Measurements from ENCODE around the gene CDH4. TPM values are rescaled to one million over a fixed set of nuclear protein-coding genes. Genes with fewer than 3 reads are reported as not detected.
"Not testable (repeated sequence)": the region's sequence is repeated elsewhere in the genome, so short reads cannot be mapped to it uniquely, and the experiment has no call there.

Gene CDH4
- total RNA-seq, 1 donor from 2014 or later = 0.99 TPM

DNA sequence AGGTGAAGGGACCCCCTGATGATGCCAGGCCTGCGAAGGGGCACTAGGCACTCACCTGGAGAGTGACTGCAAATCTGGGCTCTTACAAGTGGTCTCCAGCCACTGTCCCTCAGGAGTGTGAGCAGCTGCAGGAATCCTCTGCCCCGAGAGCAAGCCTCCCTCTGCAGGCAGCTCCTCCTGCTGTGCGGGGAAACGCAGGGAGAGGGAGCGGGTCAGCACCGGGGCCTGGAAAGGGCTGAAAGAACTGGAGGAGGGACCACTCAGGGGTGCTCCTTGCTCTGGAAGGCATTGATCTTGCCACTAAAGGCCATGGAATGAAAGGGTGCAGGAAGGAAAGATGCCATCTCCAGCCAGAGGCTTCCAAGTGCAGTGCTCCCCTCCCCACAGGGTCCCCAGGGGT lies 168.0 kb downstream of the CDH4 start:
- no peaks in the 10 kb centered on the region for H3K4me1 Mint-ChIP-seq (ENCODE audit: low read depth)
- no peaks in the 10 kb centered on the region for H3K27me3 Mint-ChIP-seq (ENCODE audit: low read depth)
- H3K9me3 Mint-ChIP-seq (ENCODE audit: low read depth) = peaks cover 4% of the 10 kb centered on the region
- no peak for TF ChIP-seq CTCF (IDR thresholded peaks at IDR 0.05)
- no peaks in the 10 kb centered on the region for H3K36me3 Mint-ChIP-seq (ENCODE audit: low read depth)
- H3K27ac Mint-ChIP-seq (ENCODE audit: unreplicated experiment) = no peak overlapping the region
- no peak for DNase-seq (ENCODE audit: low spot score)
- no peak overlapping the region for H3K4me3 Mint-ChIP-seq (ENCODE audit: unreplicated experiment)

DNA sequence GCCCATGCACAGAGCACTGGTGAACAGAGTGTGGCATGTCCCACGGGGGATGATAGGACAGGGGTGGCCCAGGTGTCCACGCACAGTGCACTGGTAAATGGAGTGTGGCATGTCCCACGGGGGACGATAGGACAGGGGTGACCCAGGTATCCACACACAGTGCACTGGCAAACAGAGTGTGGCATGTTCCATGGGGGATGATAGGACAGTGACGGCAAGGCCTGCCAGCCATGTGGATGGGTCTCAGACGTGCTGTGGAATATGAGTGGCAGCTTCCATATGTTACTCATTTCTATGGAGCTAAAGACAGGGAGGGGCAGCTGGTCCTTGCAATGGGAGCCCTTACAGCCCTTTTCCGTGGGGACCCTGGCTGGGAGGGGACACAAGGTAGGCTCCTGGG lies 168.7 kb downstream of the CDH4 start:
- Mint-ChIP-seq H3K9me3 (ENCODE audit: low read depth) (peaks cover 4% of the 10 kb centered on the region), H3K27ac (ENCODE audit: unreplicated experiment) (no peak overlapping the region), H3K27me3 (ENCODE audit: low read depth) (no peaks in the 10 kb centered on the region), H3K4me1 (ENCODE audit: low read depth) (no peaks in the 10 kb centered on the region), H3K36me3 (ENCODE audit: low read depth) (no peaks in the 10 kb centered on the region), H3K4me3 (ENCODE audit: unreplicated experiment) (no peak overlapping the region)
- DNase-seq (ENCODE audit: low spot score) = no peak
- no peak for TF ChIP-seq CTCF (IDR thresholded peaks at IDR 0.05)

GRCh38 chr20:61422636-61423425 lies 170.8 kb downstream of the CDH4 start:
- no peak for TF ChIP-seq CTCF (IDR thresholded peaks at IDR 0.05)
- DNase-seq (ENCODE audit: low spot score) = no peak
- peaks cover 13% of the 10 kb centered on the region for H3K27me3 Mint-ChIP-seq (ENCODE audit: low read depth)
- no peak overlapping the region for H3K4me3 Mint-ChIP-seq (ENCODE audit: unreplicated experiment)
- no peak overlapping the region for H3K27ac Mint-ChIP-seq (ENCODE audit: unreplicated experiment)
- H3K9me3 Mint-ChIP-seq (ENCODE audit: low read depth) = peaks cover 4% of the 10 kb centered on the region
- H3K36me3 Mint-ChIP-seq (ENCODE audit: low read depth) = no peaks in the 10 kb centered on the region
- no peaks in the 10 kb centered on the region for H3K4me1 Mint-ChIP-seq (ENCODE audit: low read depth)

- Mint-ChIP-seq H3K27ac (ENCODE audit: unreplicated experiment) (no peak overlapping the region), H3K36me3 (ENCODE audit: low read depth) (no peaks in the 10 kb centered on the region), H3K9me3 (ENCODE audit: low read depth) (peaks cover 4% of the 10 kb centered on the region), H3K4me3 (ENCODE audit: unreplicated experiment) (no peak overlapping the region), H3K4me1 (ENCODE audit: low read depth) (no peaks in the 10 kb centered on the region), H3K27me3 (ENCODE audit: low read depth) (peaks cover 20% of the 10 kb centered on the region)
- no peak for TF ChIP-seq CTCF (IDR thresholded peaks at IDR 0.05)
- DNase-seq (ENCODE audit: low spot score) = no peak
These were observed 172.1 kb downstream of the CDH4 start for GRCh38 chr20:61424011-61424627.

DNA sequence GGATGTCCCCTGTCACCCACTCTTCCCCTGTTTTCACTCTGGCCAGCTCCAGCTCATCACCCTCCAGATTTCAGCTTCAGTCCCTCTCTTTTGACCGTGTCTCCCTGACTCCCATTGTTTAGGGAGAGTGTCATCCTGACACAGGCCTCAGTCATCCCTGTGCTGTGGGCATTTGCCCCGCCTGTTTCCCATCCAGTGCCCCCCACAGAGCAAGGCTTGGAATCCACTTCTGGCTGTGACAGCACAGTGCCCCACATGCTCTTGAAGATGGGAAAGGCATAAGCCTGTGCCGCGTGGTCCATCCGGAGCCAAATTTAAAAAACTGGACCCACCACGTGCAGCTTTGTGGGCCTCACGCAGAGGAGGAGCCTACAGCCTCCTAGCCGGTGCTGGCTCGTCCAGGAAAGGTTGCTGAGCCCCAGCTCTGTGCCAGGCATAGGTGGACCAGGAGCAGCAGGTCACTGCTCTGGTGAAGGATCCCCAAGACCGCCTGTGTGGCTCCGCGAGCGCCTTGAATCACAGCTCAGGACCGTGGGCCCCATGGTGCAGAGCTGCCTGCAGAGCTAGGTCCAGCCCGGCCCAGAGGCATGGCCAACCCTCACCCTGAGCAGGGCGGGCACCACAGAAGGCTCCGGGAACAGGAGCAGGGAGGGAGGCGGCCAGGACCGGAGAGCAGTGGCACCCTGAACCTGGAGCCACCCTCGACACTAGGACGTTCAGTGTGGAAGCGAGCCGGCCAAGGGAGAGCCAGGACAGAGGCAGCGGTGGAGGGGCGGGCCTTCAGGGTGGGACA lies 172.8 kb downstream of the CDH4 start:
- Mint-ChIP-seq H3K4me1 (ENCODE audit: low read depth) (no peaks in the 10 kb centered on the region), H3K36me3 (ENCODE audit: low read depth) (no peaks in the 10 kb centered on the region), H3K27ac (ENCODE audit: unreplicated experiment) (no peak overlapping the region), H3K4me3 (ENCODE audit: unreplicated experiment) (no peak overlapping the region), H3K9me3 (ENCODE audit: low read depth) (peaks cover 4% of the 10 kb centered on the region), H3K27me3 (ENCODE audit: low read depth) (peaks cover 22% of the 10 kb centered on the region)
- no peak for DNase-seq (ENCODE audit: low spot score)
- TF ChIP-seq CTCF (IDR thresholded peaks at IDR 0.05) = no peak

- H3K27ac Mint-ChIP-seq (ENCODE audit: unreplicated experiment); H3K36me3 Mint-ChIP-seq (ENCODE audit: low read depth); H3K9me3 Mint-ChIP-seq (ENCODE audit: low read depth); H3K4me1 Mint-ChIP-seq (ENCODE audit: low read depth); H3K4me3 Mint-ChIP-seq (ENCODE audit: unreplicated experiment); DNase-seq (ENCODE audit: low spot score): not testable (repeated sequence)
- H3K27me3 Mint-ChIP-seq (ENCODE audit: low read depth) = peaks cover 23% of the 10 kb centered on the region
These were observed 173.5 kb downstream of the CDH4 start for GRCh38 chr20:61425541-61425991.
